ENCODE measurements around the gene PPP2R5C. TPM values are rescaled to one million over a fixed set of nuclear protein-coding genes. Genes with fewer than 3 reads are reported as not detected.

The PPP2R5C gene
- total RNA-seq, 1 experiment from 2014 or later = 96.1 TPM

- H4K20me1 ChIP-seq (ENCODE audit: low read length) = no peaks in the 10 kb centered on the region
- BruUV-seq (replicated peaks) = no TSS peak
- DNase-seq = no peak
These were observed 35.1 kb upstream of the PPP2R5C start for GRCh38 chr14:101726295-101726953.

GRCh38 chr14:101726954-101727302 is 34.6 kb upstream of the PPP2R5C start:
- Histone ChIP-seq H4K20me1 (ENCODE audit: low read length) (no peaks in the 10 kb centered on the region), H3K9me2 (replicated peaks; ENCODE audit: low read length) (no peaks in the 10 kb centered on the region), H3K27me3 (ENCODE audit: low read length) (no peaks in the 10 kb centered on the region), H3K4me2 (ENCODE audit: low read length) (no peak overlapping the region), H3K4me1 (ENCODE audit: insufficient read depth, low read length) (peaks cover 28% of the 10 kb centered on the region), H3K9me3 (ENCODE audit: low read length) (no peaks in the 10 kb centered on the region), H3K27ac (ENCODE audit: low read length) (no peak overlapping the region), H2AFZ (ENCODE audit: low read length) (no peak overlapping the region), H3F3A (ENCODE audit: low read length, unreplicated experiment) (no peaks in the 10 kb centered on the region), H3K4me3 (ENCODE audit: low read length) (no peak overlapping the region), H3K9ac (ENCODE audit: low read length) (no peak overlapping the region), H3K79me2 (ENCODE audit: low read length) (no peaks in the 10 kb centered on the region), H3K36me3 (ENCODE audit: low read depth, low read length) (no peaks in the 10 kb centered on the region)
- intact Hi-C loops (cut with micrococcal nuclease) = no loop called here
- ATAC-seq (no peak), DNase-seq (no peak)
- no TSS peak for BruUV-seq (replicated peaks)
- POLR2A ChIA-PET (ENCODE audit: unreplicated experiment) = no interaction called here
- CTCF ChIA-PET = interaction anchor here (0.5 kb wide), 1 partner anchor 1325 kb away, joined by 4 read pairs; no protein-coding TSS in a partner anchor
- no peak for TF ChIP-seq EZH2 (IDR thresholded peaks at IDR 0.05; ENCODE audit: low read length, unreplicated experiment)
- TF ChIP-seq EZH2phosphoT487 (IDR thresholded peaks at IDR 0.05; ENCODE audit: borderline replicate concordance, low read length) = no peak
- TF ChIP-seq CTCF (conservative IDR thresholded peaks at IDR 0.05; ENCODE audit: low read depth, low read length) = no peak

More at GRCh38 chr14:101726295-101726953, 35.1 kb upstream of the PPP2R5C start:
- Histone ChIP-seq H3K9ac (ENCODE audit: low read length) (no peak overlapping the region), H3K9me3 (ENCODE audit: low read length) (no peaks in the 10 kb centered on the region), H3K4me3 (ENCODE audit: low read length) (no peak overlapping the region), H2AFZ (ENCODE audit: low read length) (no peak overlapping the region), H3K4me1 (ENCODE audit: insufficient read depth, low read length) (peaks cover 27% of the 10 kb centered on the region), H3K36me3 (ENCODE audit: low read depth, low read length) (no peaks in the 10 kb centered on the region), H3K4me2 (ENCODE audit: low read length) (no peak overlapping the region), H3K27ac (ENCODE audit: low read length) (no peak overlapping the region), H3K79me2 (ENCODE audit: low read length) (no peaks in the 10 kb centered on the region), H3K9me2 (replicated peaks; ENCODE audit: low read length) (no peaks in the 10 kb centered on the region), H3F3A (ENCODE audit: low read length, unreplicated experiment) (no peaks in the 10 kb centered on the region), H3K27me3 (ENCODE audit: low read length) (no peaks in the 10 kb centered on the region)
- ChIA-PET POLR2A (ENCODE audit: unreplicated experiment) (no interaction called here), CTCF (interaction anchor here (0.5 kb wide), 1 partner anchor 1324 kb away, joined by 4 read pairs; no protein-coding TSS in a partner anchor)
- intact Hi-C loops (cut with micrococcal nuclease) = no loop called here
- ATAC-seq = no peak
- TF ChIP-seq EZH2phosphoT487 (IDR thresholded peaks at IDR 0.05; ENCODE audit: borderline replicate concordance, low read length) (no peak), CTCF (conservative IDR thresholded peaks at IDR 0.05; ENCODE audit: low read depth, low read length) (no peak), EZH2 (IDR thresholded peaks at IDR 0.05; ENCODE audit: low read length, unreplicated experiment) (no peak)

GRCh38 chr14:101727611-101728366 is 33.7 kb upstream of the PPP2R5C start:
- Histone ChIP-seq H3K27ac (ENCODE audit: low read length) (no peak overlapping the region), H3K9me2 (replicated peaks; ENCODE audit: low read length) (no peaks in the 10 kb centered on the region), H3K27me3 (ENCODE audit: low read length) (no peaks in the 10 kb centered on the region), H3F3A (ENCODE audit: low read length, unreplicated experiment) (no peaks in the 10 kb centered on the region), H3K9ac (ENCODE audit: low read length) (no peak overlapping the region), H3K4me1 (ENCODE audit: insufficient read depth, low read length) (peaks cover 31% of the 10 kb centered on the region), H3K4me2 (ENCODE audit: low read length) (no peak overlapping the region), H3K36me3 (ENCODE audit: low read depth, low read length) (no peaks in the 10 kb centered on the region), H3K79me2 (ENCODE audit: low read length) (no peaks in the 10 kb centered on the region), H3K9me3 (ENCODE audit: low read length) (no peaks in the 10 kb centered on the region), H2AFZ (ENCODE audit: low read length) (no peak overlapping the region), H4K20me1 (ENCODE audit: low read length) (no peaks in the 10 kb centered on the region), H3K4me3 (ENCODE audit: low read length) (no peak overlapping the region)
- POLR2A ChIA-PET (ENCODE audit: unreplicated experiment) = no interaction called here
- CTCF ChIA-PET = no interaction called here
- no TSS peak for BruUV-seq (replicated peaks)
- intact Hi-C loops (cut with micrococcal nuclease) = no loop called here
- ATAC-seq = no peak
- DNase-seq = no peak
- no peak for TF ChIP-seq EZH2 (IDR thresholded peaks at IDR 0.05; ENCODE audit: low read length, unreplicated experiment)
- no peak for TF ChIP-seq CTCF (conservative IDR thresholded peaks at IDR 0.05; ENCODE audit: low read depth, low read length)
- TF ChIP-seq EZH2phosphoT487 (IDR thresholded peaks at IDR 0.05; ENCODE audit: borderline replicate concordance, low read length) = no peak
